GM12864 (cell line): ENCODE measurements around the gene SLC24A3.

ENCODE experiments used
- DNase-seq: peaks from one replicate; pipeline ENCODE4 v3.0.0-alpha.2; 2011; ENCODE audit warnings: low read depth
- H3K4me3 ChIP-seq: 2 replicates; pipeline ENCODE4 v1.5.1; 2011; ENCODE audit warnings: mild to moderate bottlenecking, low read depth, low read length, control low read depth
- CTCF ChIP-seq: IDR thresholded peaks from 2 replicates; pipeline ENCODE4 v1.5.1; 2011; ENCODE audit warnings: low read depth, mild to moderate bottlenecking, moderate library complexity, low read length, control low read depth, inconsistent platforms; ENCODE audit errors: missing control alignments

SLC24A3 gene

DNA sequence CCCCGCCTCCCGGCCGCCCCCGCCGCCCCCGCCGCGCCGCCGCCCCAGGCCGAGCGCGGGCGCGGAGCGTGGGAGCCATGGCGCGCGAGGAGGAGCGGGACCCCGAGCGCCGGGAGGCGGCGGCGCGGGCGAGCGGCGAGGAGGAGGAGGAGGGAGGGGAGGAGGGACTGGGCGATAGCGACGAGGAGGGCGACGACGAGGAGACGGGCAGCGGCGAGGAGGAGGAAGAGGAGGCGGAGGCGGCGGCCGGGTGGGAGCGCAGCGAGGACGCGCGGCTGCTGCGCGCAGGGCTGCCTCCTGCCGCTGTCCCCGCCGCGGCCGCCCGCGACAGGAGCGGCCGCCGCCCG is at the start of gene SLC24A3:
SLC24A3 (plus strand) TSS at position 174 of the 347 bp plus-strand sequence.
- no peak within 1 kb of the TSS for H3K4me3 ChIP-seq
- no peak for DNase-seq
- TF ChIP-seq CTCF, result no peak

- no peak overlapping the region for H3K4me3 ChIP-seq
- DNase-seq, result no peak
- TF ChIP-seq CTCF, result no peak
Observed at GRCh38 chr20:19170148-19170547, 42.3 kb upstream of the SLC24A3 start.

GRCh38 chr20:19172637-19173036 is 39.8 kb upstream of the SLC24A3 start:
- TF ChIP-seq CTCF, result no peak
- no peak for DNase-seq
- H3K4me3 ChIP-seq, result no peak overlapping the region

DNA sequence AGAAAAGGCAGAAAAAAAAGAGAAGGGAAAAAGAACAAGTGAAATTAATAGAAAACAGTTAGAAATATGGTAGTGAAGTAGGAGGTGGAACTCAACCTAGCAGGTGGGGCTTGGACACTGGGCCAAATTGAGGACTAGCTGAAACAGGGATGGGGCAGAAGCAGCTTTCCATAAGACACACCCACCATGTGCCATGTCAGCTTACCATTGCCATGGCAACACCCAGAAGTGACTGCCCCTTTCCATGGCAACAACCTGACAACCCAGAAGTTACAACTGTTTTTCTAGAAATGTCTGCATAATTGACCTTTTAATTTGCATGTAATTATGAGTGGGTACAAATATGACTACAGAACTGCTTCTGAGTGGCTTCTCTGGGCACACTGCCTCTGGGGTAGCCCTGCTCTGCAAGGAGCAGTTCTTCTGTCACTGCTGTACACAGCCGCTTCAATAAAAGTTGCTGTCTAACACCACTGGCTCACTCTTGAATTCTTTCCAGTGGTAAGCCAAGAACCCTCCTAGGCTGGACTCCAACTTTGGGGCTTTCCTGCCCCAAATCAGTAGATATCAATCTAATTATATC is 35.9 kb upstream of the SLC24A3 start:
- no peak overlapping the region for H3K4me3 ChIP-seq
- TF ChIP-seq CTCF, result no peak
- DNase-seq, result no peak

GRCh38 chr20:19181552-19181951 is 30.9 kb upstream of the SLC24A3 start:
- no peak for DNase-seq
- TF ChIP-seq CTCF, result no peak
- no peak overlapping the region for H3K4me3 ChIP-seq

- TF ChIP-seq CTCF, result no peak
- no peak for DNase-seq
- no peak overlapping the region for H3K4me3 ChIP-seq
Observed at GRCh38 chr20:19185083-19185482, 27.4 kb upstream of the SLC24A3 start.

GRCh38 chr20:19193349-19193748 is 19.1 kb upstream of the SLC24A3 start:
- no peak overlapping the region for H3K4me3 ChIP-seq
- DNase-seq, result no peak
- no peak for TF ChIP-seq CTCF
